ENCODE results near the gene LRRC70.

- TF ChIP-seq SAP30 (IDR thresholded peaks at IDR 0.05; ENCODE audit: insufficient read depth, insufficient replicate concordance, low read length) (no peak), JUND (IDR thresholded peaks at IDR 0.05; ENCODE audit: low read length) (no peak), CTCF (IDR thresholded peaks at IDR 0.05; ENCODE audit: control extremely low read depth in 1 of 3, insufficient read depth in 1 of 3, low read depth in 1 of 3, low read length in 3 of 3) (no peak), TAF7 (optimal IDR thresholded peaks at IDR 0.05; ENCODE audit: borderline replicate concordance, low read depth, low read length) (no peak), POLR2A (IDR thresholded peaks at IDR 0.05; ENCODE audit: control extremely low read depth in 1 of 2, low read depth in 2 of 2, low read length in 2 of 2) (no peak), GABPA (IDR thresholded peaks at IDR 0.05; ENCODE audit: borderline replicate concordance, insufficient read depth, low read length) (no peak), RBBP5 (IDR thresholded peaks at IDR 0.05; ENCODE audit: borderline replicate concordance, low read depth, low read length) (no peak), SP1 (IDR thresholded peaks at IDR 0.05; ENCODE audit: low read depth, low read length) (no peak), SIN3A (conservative IDR thresholded peaks at IDR 0.05 in 1 of 2, IDR thresholded peaks at IDR 0.05 in 1 of 2; ENCODE audit: low read depth in 1 of 2, low read length in 2 of 2) (no peak), POLR2AphosphoS5 (IDR thresholded peaks at IDR 0.05; ENCODE audit: low read depth, low read length) (no peak), ATF2 (IDR thresholded peaks at IDR 0.05; ENCODE audit: low read length) (no peak)
These were observed 17.8 kb upstream of the LRRC70 start for GRCh38 chr5:62560786-62561185.
